Heart left ventricle (tissue), 16 donors: Measurements from ENCODE around the gene DOCK4. TPM values are rescaled to one million over a fixed set of nuclear protein-coding genes. Genes with fewer than 3 reads are reported as not detected.

ENCODE experiments used
- ATAC-seq, 4 donors: fragments of 200-7000 bp; cut with Tn5 transposase; one replicate each; pipeline ENCODE4 v1.9.1; 2020 to 2022; ENCODE audit warnings: moderate library complexity in 4 of 4, mild to moderate bottlenecking in 3 of 4, moderate number of reproducible peaks in 1 of 4
- DNase-seq, 5 donors: peaks; one replicate each; pipeline ENCODE4 v3.0.0-alpha.2; 2020
- H3K27ac ChIP-seq, 12 donors: fragments of 200-600 bp; sonication (generic) in 4 of 12; one replicate each; pipeline versions ENCODE4 v1.5.0 to v1.8.0; 2016 to 2022; ENCODE audit warnings: mild to moderate bottlenecking in 2 of 12
- H3K27me3 ChIP-seq, 9 donors: fragments of 200-600 bp; sonication (generic) in 2 of 9; one replicate each; pipeline versions ENCODE4 v1.5.1 to v1.8.0; 2016 to 2022; ENCODE audit warnings: mild to moderate bottlenecking in 3 of 9
- H3K36me3 ChIP-seq, 9 donors: fragments of 200-600 bp; sonication (generic) in 2 of 9; one replicate each; pipeline versions ENCODE4 v1.5.0 to v1.8.0; 2018 to 2022; ENCODE audit warnings: mild to moderate bottlenecking in 2 of 9
- H3K4me1 ChIP-seq, 12 donors: fragments of 200-600 bp; sonication (generic) in 4 of 12; one replicate each; pipeline versions ENCODE4 v1.5.0 to v1.8.0; 2016 to 2022; ENCODE audit warnings: mild to moderate bottlenecking in 3 of 12
- H3K4me3 ChIP-seq, 12 donors: fragments of 200-600 bp; sonication (generic) in 4 of 12; one replicate each; pipeline versions ENCODE4 v1.5.0 to v1.8.0; 2017 to 2022; ENCODE audit warnings: mild to moderate bottlenecking in 9 of 12, moderate library complexity in 4 of 12
- H3K9me3 ChIP-seq, 12 donors: fragments of 200-600 bp; sonication (generic) in 4 of 12; one replicate each; pipeline versions ENCODE4 v1.5.0 to v1.8.0; 2016 to 2022; ENCODE audit warnings: mild to moderate bottlenecking in 1 of 12
- POLR2A ChIP-seq, 2 donors: fragments of 450-650 bp; IDR thresholded peaks; one replicate each; pipeline ENCODE4 v1.6.1; 2017; ENCODE audit warnings: antibody characterized with exemption in 2 of 2, mild to moderate bottlenecking in 2 of 2, moderate library complexity in 2 of 2
- WGBS, 4 donors: extraction: QIAGEN DNeasy Blood & Tissue Kit in 2 of 4; methylation state at CpG; one replicate each; pipeline versions ENCODE4 v1.1.5 to v1.1.7; 2013 to 2018; 5-methylcytosine and 5-hydroxymethylcytosine counted together
- intact Hi-C, 10 donors: fragments of 100-400 bp; cut with DNase I; formaldehyde crosslinking; loops; one replicate each; pipeline versions ENCODE4 v1.11.1 to v1.14.2; 2022
- polyA plus RNA-seq, 2 donors: library from polyadenylated mRNA; stranded (reverse); fragments of 200-250 nt; gene quantifications; one replicate each; pipeline ENCODE4 v1.2.3, GENCODE V29; 2013
- total RNA-seq, 9 donors: library from RNA; depleted of rRNA in 2 of 9; stranded (reverse); fragments of >200 nt in 2 of 9; fragmentation: NEBNext Ultra II Directional in 3 of 9; extraction: Animal tissue kit (Norgen Biotek cat#: 25700) in 3 of 9; gene quantifications; one replicate each; pipeline versions ENCODE4 v1.1.0 to v1.2.4, GENCODE V29; 2016 to 2023
- TF ChIP-seq, protein P1 (sequence below), 12 donors: fragments of 200-600 bp; sonication (generic) in 4 of 12; IDR thresholded peaks; one replicate each; pipeline versions ENCODE4 v1.5.0 to v1.8.0; 2018 to 2022; ENCODE audit warnings: antibody characterized with exemption in 12 of 12, mild to moderate bottlenecking in 5 of 12
- donor health status: ischemic (EF 13 %, LVEDD 7.1; RV severe dilation, severe dysfunction).
- donor health status: healthy with polysubstance abuse.
- donor health status: DM: no; HTN: yes; CAD: no.
- donor health status: DM: no; HTN: no; CAD: no.
- donor health status: ischemic (EF 25% LVEDD 6.9; RV normal size, moderate dysfunction).
- donor health status: ischemic (EF 25% LVEDD 5.7; RV mildly dilated, moderate dysfunction).
- donor health status: healthy.
- donor health status: DM: yes; HTN: yes; CAD: no.
- donor health status: ischemic (EF 35%, LVEDD 5.7; RV mildly dilated, moderate dysfunction).
- donor health status: nonischemic (EF 11% LVEDD 7.7; RV severe dilation, severe dysfunction).
- donor health status: DM: yes; HTN: yes; CAD: no.
- donor health status: PGD.
- donor health status: ischemic (EF 29% LVEDD 5.4; RV normal size, mild dysfunction).
- donor health status: nonischemic (EF 23%, LVEDD 6.1; RV moderate dilation, normal function).

The DOCK4 gene
- total and polyA plus RNA-seq, 11 donors, result 5.1 to 40.8 (median 13.1) TPM

DNA sequence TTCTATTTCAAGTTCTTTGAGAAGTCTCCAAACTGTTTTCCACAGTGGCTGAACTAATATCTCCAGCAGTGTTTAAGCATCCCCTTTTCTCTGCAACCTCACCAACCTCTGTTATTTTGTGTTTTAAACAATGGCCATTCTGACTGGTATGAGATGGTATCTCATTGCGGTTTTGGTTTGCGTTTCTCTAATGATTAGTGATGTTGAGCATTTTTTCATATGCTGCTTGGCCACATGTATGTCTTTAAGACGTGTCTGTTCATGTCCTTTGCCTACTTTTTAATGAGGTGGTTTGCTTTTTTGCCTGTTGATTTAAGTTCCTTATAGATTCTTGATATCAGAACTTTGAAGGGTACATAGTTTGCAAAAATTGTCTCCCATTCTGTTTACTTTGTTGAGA lies 487.3 kb downstream of the DOCK4 start:
- Histone ChIP-seq H3K4me3 (no peak overlapping the region), H3K27ac (no peak overlapping the region), H3K4me1 (no peaks in the 10 kb centered on the region), H3K27me3 (no peaks in the 10 kb centered on the region), H3K9me3 (no peaks in the 10 kb centered on the region), H3K36me3 (no peaks in the 10 kb centered on the region)
- TF ChIP-seq, protein P1, sequence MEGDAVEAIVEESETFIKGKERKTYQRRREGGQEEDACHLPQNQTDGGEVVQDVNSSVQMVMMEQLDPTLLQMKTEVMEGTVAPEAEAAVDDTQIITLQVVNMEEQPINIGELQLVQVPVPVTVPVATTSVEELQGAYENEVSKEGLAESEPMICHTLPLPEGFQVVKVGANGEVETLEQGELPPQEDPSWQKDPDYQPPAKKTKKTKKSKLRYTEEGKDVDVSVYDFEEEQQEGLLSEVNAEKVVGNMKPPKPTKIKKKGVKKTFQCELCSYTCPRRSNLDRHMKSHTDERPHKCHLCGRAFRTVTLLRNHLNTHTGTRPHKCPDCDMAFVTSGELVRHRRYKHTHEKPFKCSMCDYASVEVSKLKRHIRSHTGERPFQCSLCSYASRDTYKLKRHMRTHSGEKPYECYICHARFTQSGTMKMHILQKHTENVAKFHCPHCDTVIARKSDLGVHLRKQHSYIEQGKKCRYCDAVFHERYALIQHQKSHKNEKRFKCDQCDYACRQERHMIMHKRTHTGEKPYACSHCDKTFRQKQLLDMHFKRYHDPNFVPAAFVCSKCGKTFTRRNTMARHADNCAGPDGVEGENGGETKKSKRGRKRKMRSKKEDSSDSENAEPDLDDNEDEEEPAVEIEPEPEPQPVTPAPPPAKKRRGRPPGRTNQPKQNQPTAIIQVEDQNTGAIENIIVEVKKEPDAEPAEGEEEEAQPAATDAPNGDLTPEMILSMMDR (IDR thresholded peaks at IDR 0.05), result no peak
- no peak for TF ChIP-seq POLR2A (IDR thresholded peaks at IDR 0.05)
- intact Hi-C loops, result no loop called here
- DNase-seq (no peak), ATAC-seq (no peak)
- 87 to 93% (median 88%) methylated on average over 3 of the region's 3 CpGs for WGBS, 4 donors

DNA sequence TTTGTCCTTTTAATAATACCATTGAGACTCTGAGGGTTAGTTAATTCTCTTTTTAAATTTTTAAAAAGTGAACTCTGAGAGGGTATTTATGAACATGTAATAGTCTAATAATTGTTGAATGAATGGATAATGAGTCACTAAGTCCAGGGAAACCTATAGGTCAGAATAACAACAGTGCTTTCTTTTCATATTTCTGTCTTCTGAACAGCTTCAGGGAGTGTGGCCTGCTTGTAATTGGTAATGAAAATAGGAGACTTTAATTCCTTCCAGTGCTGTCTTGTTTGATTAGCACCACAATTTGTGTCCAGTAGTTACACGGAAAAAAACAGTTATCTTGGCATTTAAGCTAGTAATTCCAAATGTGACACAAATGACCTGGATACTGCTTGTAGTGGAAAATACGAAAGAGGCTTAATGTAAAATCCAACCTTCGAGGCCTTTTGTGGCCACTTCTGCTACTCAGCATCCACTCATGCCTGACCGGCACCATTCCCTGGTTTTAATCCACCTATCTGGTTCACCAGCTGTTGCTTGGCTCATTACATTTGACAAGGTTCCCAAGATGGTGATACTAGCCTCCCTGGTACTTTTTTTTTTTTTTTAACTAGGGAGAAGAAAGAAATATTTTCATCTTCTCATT lies 494.7 kb downstream of the DOCK4 start:
- DNase-seq (no peak), ATAC-seq (no peak)
- no peaks in the 10 kb centered on the region for H3K9me3 ChIP-seq
- H3K36me3 ChIP-seq, result no peaks in the 10 kb centered on the region
- no peak overlapping the region for H3K27ac ChIP-seq
- TF ChIP-seq, protein P1 (IDR thresholded peaks at IDR 0.05), result no peak
- TF ChIP-seq POLR2A (IDR thresholded peaks at IDR 0.05), result no peak
- no peaks in the 10 kb centered on the region for H3K4me1 ChIP-seq
- 80 to 87% (median 83%) methylated on average over 4 of the region's 4 CpGs for WGBS, 4 donors
- no peak overlapping the region for H3K4me3 ChIP-seq
- intact Hi-C loops, result no loop called here
- no peaks in the 10 kb centered on the region for H3K27me3 ChIP-seq

DNA sequence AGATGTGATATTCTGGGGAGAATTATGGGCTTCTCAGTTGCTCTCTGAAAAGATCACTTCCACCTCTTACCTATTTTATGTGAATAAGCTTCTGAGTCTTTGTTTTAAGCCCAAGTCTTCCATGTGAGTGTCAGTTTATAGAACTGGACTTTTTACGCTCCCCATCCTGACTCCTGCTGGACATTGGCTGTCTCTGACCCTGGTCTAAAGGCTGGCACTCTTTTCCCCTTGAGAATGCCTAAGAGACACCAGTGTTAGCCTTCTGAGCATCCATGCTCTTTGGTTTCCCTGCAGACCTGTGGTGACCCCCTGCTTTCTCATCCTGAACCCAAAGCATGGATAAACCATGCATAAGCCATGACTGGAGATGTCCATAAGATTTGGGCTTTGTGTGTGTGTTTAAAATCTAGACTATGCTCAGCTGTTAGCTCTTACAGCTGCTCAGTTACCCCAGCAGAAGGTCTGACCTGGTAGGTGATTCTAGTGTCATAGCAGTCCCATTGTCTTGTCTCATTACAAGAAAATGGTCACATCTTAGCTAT lies 495.3 kb downstream of the DOCK4 start:
- no peak for DNase-seq
- intact Hi-C loops, result no loop called here
- Histone ChIP-seq H3K9me3 (no peaks in the 10 kb centered on the region), H3K27ac (no peak overlapping the region), H3K4me1 (no peaks in the 10 kb centered on the region), H3K4me3 (no peak overlapping the region), H3K27me3 (peaks cover 0 to 3% (median 0%) of the 10 kb centered on the region in 9 donors), H3K36me3 (no peaks in the 10 kb centered on the region)
- WGBS, 4 donors, result 92 to 97% (median 96%) methylated on average over 1 of the region's 1 CpG
- TF ChIP-seq POLR2A (IDR thresholded peaks at IDR 0.05), result no peak
- TF ChIP-seq, protein P1 (IDR thresholded peaks at IDR 0.05), result no peak
- no peak for ATAC-seq

DNA sequence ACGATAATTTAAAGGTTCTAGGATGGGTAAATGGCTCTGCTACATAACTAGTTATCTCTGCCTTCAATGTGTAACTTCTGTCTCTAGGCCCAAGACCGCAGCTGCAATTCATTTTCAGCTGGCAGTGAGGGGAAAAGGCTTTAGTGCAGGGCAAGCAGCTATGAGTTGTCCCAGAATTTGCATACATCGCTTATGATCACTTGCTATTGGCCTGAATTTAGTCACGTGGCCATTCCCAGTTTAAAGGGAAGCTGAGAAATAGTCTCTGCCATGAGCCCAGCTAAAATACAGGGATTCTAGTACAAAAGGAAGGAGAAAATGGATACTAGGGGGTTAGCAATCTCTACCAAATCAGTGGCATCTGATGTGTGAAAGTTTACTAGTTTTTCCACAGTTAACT lies 498.1 kb downstream of the DOCK4 start:
- TF ChIP-seq, protein P1 (IDR thresholded peaks at IDR 0.05), result no peak
- no peak for TF ChIP-seq POLR2A (IDR thresholded peaks at IDR 0.05)
- no peak for DNase-seq
- no peak for ATAC-seq
- 76 to 88% (median 82%) methylated on average over 4 of the region's 4 CpGs for WGBS, 4 donors
- no peak overlapping the region for H3K27ac ChIP-seq
- no peaks in the 10 kb centered on the region for H3K4me1 ChIP-seq
- no peak overlapping the region for H3K4me3 ChIP-seq
- no peaks in the 10 kb centered on the region for H3K36me3 ChIP-seq
- H3K27me3 ChIP-seq, result peaks cover 0 to 4% (median 0%) of the 10 kb centered on the region in 9 donors
- H3K9me3 ChIP-seq, result peaks cover 0 to 11% (median 0%) of the 10 kb centered on the region in 12 donors
- intact Hi-C loops, result no loop called here
